ENCODE measurements around the gene CDH24. TPM values are rescaled to one million over a fixed set of nuclear protein-coding genes. Genes with fewer than 3 reads are reported as not detected.

Gene CDH24
- total and polyA plus RNA-seq, 2 of the 13 experiments (the other 11 are each of a cell fraction or from before 2014, with no cell fraction given): 0.69 to 0.99 TPM

DNA sequence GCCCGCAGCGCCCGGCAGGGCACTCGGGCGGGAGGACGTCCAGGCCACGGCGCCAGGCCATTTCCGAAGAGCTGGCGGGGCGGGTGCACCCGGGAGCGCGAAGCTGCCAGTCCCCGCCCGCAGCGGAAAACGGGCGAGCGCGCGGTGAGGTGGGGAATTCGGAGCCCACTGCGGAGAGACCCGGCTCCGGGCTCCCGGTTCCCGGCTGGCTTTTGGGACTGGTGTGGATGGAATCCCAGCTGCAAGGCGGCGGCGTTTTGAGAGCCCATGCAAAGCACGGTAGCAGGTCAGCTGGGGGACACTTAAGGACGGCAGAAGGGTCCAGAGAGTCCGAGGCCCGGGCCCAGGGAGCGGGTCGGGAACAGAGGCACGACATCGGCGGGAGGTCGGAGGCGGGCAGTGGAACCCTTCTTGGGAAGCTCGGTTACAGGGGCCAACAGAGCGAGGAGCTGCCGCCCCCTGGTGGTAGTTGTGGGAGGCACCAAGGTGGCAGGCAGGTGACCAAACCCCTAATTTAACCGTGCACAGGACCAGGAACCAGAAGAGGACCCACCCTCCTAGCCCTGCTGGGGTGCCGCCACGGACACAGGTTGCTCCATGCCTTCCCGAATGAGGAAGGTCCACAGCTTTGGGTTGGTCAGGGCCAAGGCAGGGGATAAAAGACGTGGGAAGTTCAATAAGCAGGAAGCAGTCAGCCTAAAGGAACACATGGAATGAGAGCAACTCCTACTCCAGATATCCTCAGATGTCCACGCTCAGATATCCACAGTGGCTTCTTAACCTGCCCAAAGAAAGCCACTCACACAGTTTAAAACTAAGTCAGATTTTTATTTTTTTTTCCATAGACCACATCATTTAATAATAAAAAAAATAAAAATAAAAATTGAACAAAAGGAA is 685 bp upstream of the CDH24 start (continued):
- TF ChIP-seq, protein P1, sequence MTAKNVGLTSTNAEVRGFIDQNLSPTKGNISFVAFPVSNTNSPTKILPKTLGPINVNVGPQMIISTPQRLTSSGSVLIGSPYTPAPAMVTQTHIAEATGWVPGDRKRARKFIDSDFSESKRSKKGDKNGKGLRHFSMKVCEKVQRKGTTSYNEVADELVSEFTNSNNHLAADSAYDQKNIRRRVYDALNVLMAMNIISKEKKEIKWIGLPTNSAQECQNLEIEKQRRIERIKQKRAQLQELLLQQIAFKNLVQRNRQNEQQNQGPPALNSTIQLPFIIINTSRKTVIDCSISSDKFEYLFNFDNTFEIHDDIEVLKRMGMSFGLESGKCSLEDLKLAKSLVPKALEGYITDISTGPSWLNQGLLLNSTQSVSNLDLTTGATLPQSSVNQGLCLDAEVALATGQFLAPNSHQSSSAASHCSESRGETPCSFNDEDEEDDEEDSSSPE (CRISPR knock-in tag; IDR thresholded peaks at IDR 0.05): peak; percentile 56
- TF ChIP-seq, protein P2, sequence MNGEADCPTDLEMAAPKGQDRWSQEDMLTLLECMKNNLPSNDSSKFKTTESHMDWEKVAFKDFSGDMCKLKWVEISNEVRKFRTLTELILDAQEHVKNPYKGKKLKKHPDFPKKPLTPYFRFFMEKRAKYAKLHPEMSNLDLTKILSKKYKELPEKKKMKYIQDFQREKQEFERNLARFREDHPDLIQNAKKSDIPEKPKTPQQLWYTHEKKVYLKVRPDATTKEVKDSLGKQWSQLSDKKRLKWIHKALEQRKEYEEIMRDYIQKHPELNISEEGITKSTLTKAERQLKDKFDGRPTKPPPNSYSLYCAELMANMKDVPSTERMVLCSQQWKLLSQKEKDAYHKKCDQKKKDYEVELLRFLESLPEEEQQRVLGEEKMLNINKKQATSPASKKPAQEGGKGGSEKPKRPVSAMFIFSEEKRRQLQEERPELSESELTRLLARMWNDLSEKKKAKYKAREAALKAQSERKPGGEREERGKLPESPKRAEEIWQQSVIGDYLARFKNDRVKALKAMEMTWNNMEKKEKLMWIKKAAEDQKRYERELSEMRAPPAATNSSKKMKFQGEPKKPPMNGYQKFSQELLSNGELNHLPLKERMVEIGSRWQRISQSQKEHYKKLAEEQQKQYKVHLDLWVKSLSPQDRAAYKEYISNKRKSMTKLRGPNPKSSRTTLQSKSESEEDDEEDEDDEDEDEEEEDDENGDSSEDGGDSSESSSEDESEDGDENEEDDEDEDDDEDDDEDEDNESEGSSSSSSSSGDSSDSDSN (CRISPR knock-in tag; IDR thresholded peaks at IDR 0.05): peak; percentile 98
- TF ChIP-seq, protein P3, sequence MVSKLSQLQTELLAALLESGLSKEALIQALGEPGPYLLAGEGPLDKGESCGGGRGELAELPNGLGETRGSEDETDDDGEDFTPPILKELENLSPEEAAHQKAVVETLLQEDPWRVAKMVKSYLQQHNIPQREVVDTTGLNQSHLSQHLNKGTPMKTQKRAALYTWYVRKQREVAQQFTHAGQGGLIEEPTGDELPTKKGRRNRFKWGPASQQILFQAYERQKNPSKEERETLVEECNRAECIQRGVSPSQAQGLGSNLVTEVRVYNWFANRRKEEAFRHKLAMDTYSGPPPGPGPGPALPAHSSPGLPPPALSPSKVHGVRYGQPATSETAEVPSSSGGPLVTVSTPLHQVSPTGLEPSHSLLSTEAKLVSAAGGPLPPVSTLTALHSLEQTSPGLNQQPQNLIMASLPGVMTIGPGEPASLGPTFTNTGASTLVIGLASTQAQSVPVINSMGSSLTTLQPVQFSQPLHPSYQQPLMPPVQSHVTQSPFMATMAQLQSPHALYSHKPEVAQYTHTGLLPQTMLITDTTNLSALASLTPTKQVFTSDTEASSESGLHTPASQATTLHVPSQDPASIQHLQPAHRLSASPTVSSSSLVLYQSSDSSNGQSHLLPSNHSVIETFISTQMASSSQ (IDR thresholded peaks at IDR 0.05; ENCODE audit: low read depth): no peak
- TF ChIP-seq, protein P3 (CRISPR knock-in tag; IDR thresholded peaks at IDR 0.05; ENCODE audit: borderline replicate concordance): peak; percentile 83; the same call in 1 of the 2 replicates
- TF ChIP-seq ZNF841 (CRISPR knock-in tag; IDR thresholded peaks at IDR 0.05; ENCODE audit: borderline replicate concordance) (no peak), MEIS2 (CRISPR knock-in tag; IDR thresholded peaks at IDR 0.05) (peak; percentile 89), ZNF558 (CRISPR knock-in tag; IDR thresholded peaks at IDR 0.05; ENCODE audit: borderline replicate concordance) (no peak), RFXAP (CRISPR knock-in tag; IDR thresholded peaks at IDR 0.05; ENCODE audit: borderline replicate concordance) (peak; percentile 82; the same call in 1 of the 2 replicates), ZNF496 (CRISPR knock-in tag; IDR thresholded peaks at IDR 0.05; ENCODE audit: insufficient replicate concordance) (no peak), POGZ (CRISPR knock-in tag; IDR thresholded peaks at IDR 0.05) (peak; percentile 77), CBX2 (IDR thresholded peaks at IDR 0.05; ENCODE audit: low read depth, low read length) (no peak), CBX2 (CRISPR knock-in tag; IDR thresholded peaks at IDR 0.05; ENCODE audit: low read depth) (no peak), ZNF563 (CRISPR knock-in tag; IDR thresholded peaks at IDR 0.05) (peak; percentile 70), IRF2 (CRISPR knock-in tag; IDR thresholded peaks at IDR 0.05) (peak; percentile 92), ZNF766 (CRISPR knock-in tag; IDR thresholded peaks at IDR 0.05; ENCODE audit: borderline replicate concordance) (peak; percentile 43; the same call in 1 of the 2 replicates), SALL2 (CRISPR knock-in tag; IDR thresholded peaks at IDR 0.05) (peak; percentile 92), ZNF232 (CRISPR knock-in tag; IDR thresholded peaks at IDR 0.05; ENCODE audit: borderline replicate concordance) (peak; percentile 85; the same call in 1 of the 2 replicates), ZNF879 (CRISPR knock-in tag; IDR thresholded peaks at IDR 0.05) (peak; percentile 88), ZNF547 (CRISPR knock-in tag; IDR thresholded peaks at IDR 0.05) (peak; percentile 97), ZBTB21 (CRISPR knock-in tag; IDR thresholded peaks at IDR 0.05) (0 out of 2 replicates have a peak, but pooled peaks have one; percentile 32)
